WTC11 (cell line): ENCODE results near the gene TP63. TPM values are rescaled to one million over a fixed set of nuclear protein-coding genes. Genes with fewer than 3 reads are reported as not detected.
A peak's percentile ranks its signal among the peaks of the same experiment; 100 is the strongest.

Source experiments
- ATAC-seq: fragments of 200-7000 bp; cut with Tn5 transposase; 2 replicates; pipeline ENCODE4 v1.10.0; 2021; ENCODE audit warnings: mild to moderate bottlenecking, moderate library complexity
- CTCF ChIA-PET: fragments of 300-600 bp; sonication (Branson Sonifier 250); formaldehyde crosslinking; loops from one replicate; lab custom pipeline; 2021; ENCODE audit warnings: antibody characterized with exemption; lab: Charles Lee
- POLR2A ChIA-PET: fragments of 350-600 bp; sonication (Branson Sonifier 250); formaldehyde crosslinking; loops from one replicate; lab custom pipeline; 2021; ENCODE audit warnings: antibody characterized with exemption; lab: Charles Lee
- DNase-seq: peaks from one replicate; pipeline ENCODE4 v3.0.0; 2021; ENCODE audit warnings: low spot score
- H3K27ac Mint-ChIP-seq: 2 replicates; pipeline ENCODE4 v1.8.0; 2021; ENCODE audit warnings: mixed read lengths
- H3K27me3 Mint-ChIP-seq: 2 replicates; pipeline ENCODE4 v1.8.0; 2021; ENCODE audit warnings: low read depth, mild to moderate bottlenecking, moderate library complexity, mixed read lengths
- H3K36me3 Mint-ChIP-seq: 2 replicates; pipeline ENCODE4 v1.8.0; 2021; ENCODE audit warnings: mixed read lengths
- H3K4me1 Mint-ChIP-seq: 2 replicates; pipeline ENCODE4 v1.8.0; 2022; ENCODE audit warnings: mixed read lengths
- H3K4me3 Mint-ChIP-seq: 2 replicates; pipeline ENCODE4 v1.8.0; 2021; ENCODE audit warnings: mild to moderate bottlenecking, moderate library complexity, mixed read lengths
- H3K9me3 Mint-ChIP-seq: 2 replicates; pipeline ENCODE4 v1.8.0; 2021; ENCODE audit warnings: mixed read lengths
- AR ChIP-seq: fragments of 250-450 bp; sonication (Bioruptor Pico); IDR thresholded peaks from 2 replicates; pipeline ENCODE4 v1.9.0; 2021; ENCODE audit warnings: mild to moderate bottlenecking
- CREB1 ChIP-seq: sonication (generic); formaldehyde crosslinking; IDR thresholded peaks from 2 replicates; pipeline ENCODE4 v1.8.0; 2023; ENCODE audit warnings: mild to moderate bottlenecking, missing genetic modification reagents
- CREM ChIP-seq: sonication (generic); formaldehyde crosslinking; IDR thresholded peaks from 2 replicates; pipeline ENCODE4 v1.8.1; 2022; ENCODE audit warnings: mild to moderate bottlenecking, missing genetic modification reagents, moderate library complexity
- ESRRA ChIP-seq: sonication (generic); formaldehyde crosslinking; IDR thresholded peaks from 2 replicates; pipeline ENCODE4 v1.8.1; 2022; ENCODE audit warnings: mild to moderate bottlenecking, missing genetic modification reagents, borderline replicate concordance
- FOXK1 ChIP-seq: sonication (generic); formaldehyde crosslinking; IDR thresholded peaks from 2 replicates; pipeline ENCODE4 v1.8.0; 2022; ENCODE audit warnings: mild to moderate bottlenecking, moderate library complexity, missing genetic modification reagents
- IRF2 ChIP-seq: sonication (generic); formaldehyde crosslinking; IDR thresholded peaks from 2 replicates; pipeline ENCODE4 v1.8.0; 2022; ENCODE audit warnings: low read depth, missing genetic modification reagents, borderline replicate concordance
- JUN ChIP-seq: sonication (generic); formaldehyde crosslinking; IDR thresholded peaks from 2 replicates; pipeline ENCODE4 v1.8.0; 2023; ENCODE audit warnings: mild to moderate bottlenecking, missing genetic modification reagents
- NFYB ChIP-seq: sonication (generic); formaldehyde crosslinking; conservative IDR thresholded peaks from 2 replicates; pipeline ENCODE4 v1.8.0; 2022; ENCODE audit warnings: low read depth, missing genetic modification reagents
- NR3C1 ChIP-seq: sonication (generic); formaldehyde crosslinking; conservative IDR thresholded peaks from 2 replicates; pipeline ENCODE4 v1.8.1; 2023; ENCODE audit warnings: low read depth, mild to moderate bottlenecking, missing genetic modification reagents
- PRDM15 ChIP-seq: sonication (generic); formaldehyde crosslinking; IDR thresholded peaks from 2 replicates; pipeline ENCODE4 v1.8.0; 2022; ENCODE audit warnings: missing genetic modification reagents
- STAT6 ChIP-seq: sonication (generic); formaldehyde crosslinking; conservative IDR thresholded peaks from 2 replicates; pipeline ENCODE4 v1.8.1; 2023; ENCODE audit warnings: mild to moderate bottlenecking, low read depth, missing genetic modification reagents, moderate library complexity
- ZNF416 ChIP-seq: fragments of 250-450 bp; sonication (Bioruptor Pico); IDR thresholded peaks from 2 replicates; pipeline ENCODE4 v1.9.0; 2021; ENCODE audit warnings: mild to moderate bottlenecking, inconsistent platforms
- ZNF425 ChIP-seq: fragments of 250-450 bp; sonication (Bioruptor Pico); conservative IDR thresholded peaks from 2 replicates; pipeline ENCODE4 v1.9.0; 2021; ENCODE audit warnings: mild to moderate bottlenecking
- total RNA-seq: library from RNA; stranded (reverse); gene quantifications from 3 replicates; pipeline ENCODE4 v1.2.3, GENCODE V29; 2021
- TF ChIP-seq, protein P1 (sequence below): fragments of 250-450 bp; sonication (Bioruptor Pico); IDR thresholded peaks from 2 replicates; pipeline ENCODE4 v2.1.2; 2022; ENCODE audit warnings: mild to moderate bottlenecking, moderate library complexity

TP63 gene
- total RNA-seq, 1 experiment from 2014 or later, result 0.09 TPM

GRCh38 chr3:189813647-189814240 is 182.6 kb downstream of the TP63 start:
- peak; percentile 67 for ATAC-seq
- H3K4me1 Mint-ChIP-seq, result peaks cover 31% of the 10 kb centered on the region
- ChIA-PET POLR2A (no interaction called here), CTCF (interaction anchor here (1.1 kb wide), 1 partner anchor 27 kb away, joined by 4 read pairs; no protein-coding TSS in a partner anchor)
- no peak for DNase-seq
- no peak overlapping the region for H3K4me3 Mint-ChIP-seq
- no peak for TF ChIP-seq IRF2 (CRISPR knock-in tag)
- H3K27ac Mint-ChIP-seq, result no peak overlapping the region
- H3K36me3 Mint-ChIP-seq, result no peaks in the 10 kb centered on the region
- no peaks in the 10 kb centered on the region for H3K9me3 Mint-ChIP-seq
- H3K27me3 Mint-ChIP-seq, result no peaks in the 10 kb centered on the region

- Mint-ChIP-seq H3K36me3 (no peaks in the 10 kb centered on the region), H3K9me3 (no peaks in the 10 kb centered on the region), H3K27me3 (no peaks in the 10 kb centered on the region), H3K4me3 (no peak overlapping the region), H3K27ac (no peak overlapping the region), H3K4me1 (peaks cover 17% of the 10 kb centered on the region)
- ATAC-seq (no peak), DNase-seq (no peak)
- CTCF ChIA-PET, result no interaction called here
- TF ChIP-seq CREM (CRISPR knock-in tag), result no peak
- TF ChIP-seq ZNF425 (CRISPR knock-in tag), result no peak
- TF ChIP-seq ZNF416 (CRISPR knock-in tag), result no peak
- no peak for TF ChIP-seq AR
- no peak for TF ChIP-seq FOXK1
- TF ChIP-seq, protein P1, sequence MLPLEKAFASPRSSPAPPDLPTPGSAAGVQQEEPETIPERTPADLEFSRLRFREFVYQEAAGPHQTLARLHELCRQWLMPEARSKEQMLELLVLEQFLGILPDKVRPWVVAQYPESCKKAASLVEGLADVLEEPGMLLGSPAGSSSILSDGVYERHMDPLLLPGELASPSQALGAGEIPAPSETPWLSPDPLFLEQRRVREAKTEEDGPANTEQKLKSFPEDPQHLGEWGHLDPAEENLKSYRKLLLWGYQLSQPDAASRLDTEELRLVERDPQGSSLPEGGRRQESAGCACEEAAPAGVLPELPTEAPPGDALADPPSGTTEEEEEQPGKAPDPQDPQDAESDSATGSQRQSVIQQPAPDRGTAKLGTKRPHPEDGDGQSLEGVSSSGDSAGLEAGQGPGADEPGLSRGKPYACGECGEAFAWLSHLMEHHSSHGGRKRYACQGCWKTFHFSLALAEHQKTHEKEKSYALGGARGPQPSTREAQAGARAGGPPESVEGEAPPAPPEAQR (CRISPR knock-in tag), result no peak
- no peak for TF ChIP-seq NR3C1 (CRISPR knock-in tag)
- TF ChIP-seq STAT6 (CRISPR knock-in tag), result no peak
- TF ChIP-seq NFYB (CRISPR knock-in tag), result no peak
- TF ChIP-seq PRDM15, result no peak
- TF ChIP-seq ESRRA (CRISPR knock-in tag), result no peak
- no peak for TF ChIP-seq CREB1 (CRISPR knock-in tag)
- no peak for TF ChIP-seq JUN (CRISPR knock-in tag)
- POLR2A ChIA-PET, result no interaction called here
Observed at GRCh38 chr3:189820365-189820720, 189.2 kb downstream of the TP63 start.
